Measurements from ENCODE around the gene BCAP31. TPM values are rescaled to one million over a fixed set of nuclear protein-coding genes. Genes with fewer than 3 reads are reported as not detected.

BCAP31 gene
- 229 and 239 TPM in 2 replicates for total RNA-seq

GRCh38 chrX:153724252-153725038 is at the start of gene BCAP31, which contains the start of gene ABCD1:
Gene BCAP31 (minus strand): TSS chrX:153724387. CDS start chrX:153723244, 1,143 bp downstream.
Gene ABCD1 (plus strand): TSS chrX:153724856. CDS start chrX:153725267, 411 bp downstream.

GRCh38 chrX:153763989-153764755 is 40.0 kb upstream of the BCAP31 start, which contains the start of gene PLXNB3:
Gene PLXNB3 (plus strand): TSS chrX:153764249. CDS start chrX:153765536, 1,287 bp downstream.

GRCh38 chrX:153687121-153688039 is 36.8 kb downstream of the BCAP31 start, which contains the start of gene SLC6A8:
Gene SLC6A8 (plus strand): TSS chrX:153687926. CDS start chrX:153688575, 649 bp downstream.

GRCh38 chrX:153673428-153674218 is 50.6 kb downstream of the BCAP31 start, which contains the start of gene PNCK:
Gene PNCK (minus strand): TSS chrX:153673813. CDS start chrX:153673076, 737 bp downstream.

Other genes with a start within 250 kb of the BCAP31 start
- 0.21 TPM in 1 of 2 replicates, not detected in the other for gene BGN, start 229.4 kb downstream of the BCAP31 start, total RNA-seq
- not detected in 2 replicates for gene ATP2B3, start 206.7 kb downstream of the BCAP31 start, total RNA-seq
- 23.2 and 43.1 TPM in 2 replicates for gene CCNQ, start 125.2 kb downstream of the BCAP31 start, total RNA-seq
- gene DUSP9, start 77.2 kb downstream of the BCAP31 start, total RNA-seq: 0.28 and 0.68 TPM in 2 replicates
- gene PNCK, start 50.6 kb downstream of the BCAP31 start, total RNA-seq: 0.34 and 2.5 TPM in 2 replicates
- 29.0 and 77.4 TPM in 2 replicates for gene SLC6A8, start 36.5 kb downstream of the BCAP31 start, total RNA-seq
- 1.0 and 4.3 TPM in 2 replicates for gene ABCD1, start 469 bp upstream of the BCAP31 start, total RNA-seq
- gene PLXNB3, start 39.9 kb upstream of the BCAP31 start, total RNA-seq: 2.7 and 28.8 TPM in 2 replicates
- gene SRPK3, start 56.7 kb upstream of the BCAP31 start, total RNA-seq: under 0.01 and 0.14 TPM in 2 replicates
- gene IDH3G, start 70.0 kb upstream of the BCAP31 start, total RNA-seq: 22.9 and 38.8 TPM in 2 replicates
- gene SSR4, start 70.3 kb upstream of the BCAP31 start, total RNA-seq: 71.8 and 132 TPM in 2 replicates
- 0.36 TPM in 1 of 2 replicates, not detected in the other for gene PDZD4, start 106.2 kb upstream of the BCAP31 start, total RNA-seq
- 2.1 and 6.3 TPM in 2 replicates for gene L1CAM, start 161.8 kb upstream of the BCAP31 start, total RNA-seq
- gene AVPR2, start 180.3 kb upstream of the BCAP31 start, total RNA-seq: not detected in 2 replicates
- gene ARHGAP4, start 201.9 kb upstream of the BCAP31 start, total RNA-seq: 0.68 and 1.4 TPM in 2 replicates
- gene NAA10, start 210.7 kb upstream of the BCAP31 start, total RNA-seq: 51.6 and 54.3 TPM in 2 replicates
- 1.0 and 3.6 TPM in 2 replicates for gene RENBP, start 220.3 kb upstream of the BCAP31 start, total RNA-seq
- 8.9 and 26.0 TPM in 2 replicates for gene HCFC1, start 247.4 kb upstream of the BCAP31 start, total RNA-seq
- gene TMEM187, start 248.4 kb upstream of the BCAP31 start, total RNA-seq: 5.1 and 7.5 TPM in 2 replicates